Sigmoid colon (tissue), 4 donors: ENCODE data around the gene PTX3.

Source experiments
- CTCF ChIP-seq, 4 experiments: fragments of 450-650 bp in 3 of 4; fragments of 200-600 bp in 1 of 4; IDR thresholded peaks; one replicate each; pipeline ENCODE4 v1.5.1; 2016 to 2019; ENCODE audit warnings: antibody characterized with exemption in 4 of 4, mild to moderate bottlenecking in 3 of 4, moderate library complexity in 2 of 4
- POLR2A ChIP-seq, 2 donors: fragments of 450-650 bp; IDR thresholded peaks; one replicate each; pipeline ENCODE4 v1.6.1; 2016; ENCODE audit warnings: antibody characterized with exemption in 2 of 2, mild to moderate bottlenecking in 2 of 2, moderate library complexity in 2 of 2
- POLR2AphosphoS5 ChIP-seq, 4 donors: sonication (generic); formaldehyde crosslinking; IDR thresholded peaks; one replicate each; pipeline ENCODE4 v1.6.1; 2017; ENCODE audit warnings: antibody characterized with exemption in 4 of 4

- TF ChIP-seq CTCF (IDR thresholded peaks at IDR 0.05) (no peak), POLR2A (IDR thresholded peaks at IDR 0.05) (no peak), POLR2AphosphoS5 (IDR thresholded peaks at IDR 0.05) (no peak)
Observed at GRCh38 chr3:157465741-157466140, 29.1 kb downstream of the PTX3 start.
